Activated naive CD8-positive, alpha-beta T cell treated with anti-CD3 and anti-CD28 coated beads for 36 hours (primary cell): ENCODE data around the gene SASH1. TPM values are rescaled to one million over a fixed set of nuclear protein-coding genes. Genes with fewer than 3 reads are reported as not detected.
"Not testable (repeated sequence)": the region's sequence is repeated elsewhere in the genome, so short reads cannot be mapped to it uniquely, and the experiment has no call there.

Source experiments
- DNase-seq: peaks from one replicate; pipeline ENCODE4 v3.0.0; 2021
- H3K27ac Mint-ChIP-seq: one replicate; pipeline ENCODE4 v1.8.0; 2022; ENCODE audit warnings: mild to moderate bottlenecking, moderate library complexity, mixed read lengths
- H3K27me3 Mint-ChIP-seq: one replicate; pipeline ENCODE4 v1.8.0; 2022; ENCODE audit warnings: mild to moderate bottlenecking, mixed read lengths
- H3K36me3 Mint-ChIP-seq: one replicate; pipeline ENCODE4 v1.8.0; 2021; ENCODE audit warnings: mild to moderate bottlenecking, mixed read lengths
- H3K4me1 Mint-ChIP-seq: one replicate; pipeline ENCODE4 v1.8.0; 2021; ENCODE audit warnings: mixed read lengths
- H3K4me3 Mint-ChIP-seq: one replicate; pipeline ENCODE4 v1.8.0; 2022; ENCODE audit warnings: mild to moderate bottlenecking, moderate library complexity, mixed read lengths
- H3K9me3 Mint-ChIP-seq: one replicate; pipeline ENCODE4 v1.8.0; 2022; ENCODE audit warnings: mixed read lengths
- total RNA-seq, 2 experiments: library from RNA; stranded (reverse); gene quantifications; one replicate each; pipeline ENCODE4 v1.2.3, GENCODE V29; 2021

Gene SASH1
- total RNA-seq, 2 experiments from 2014 or later: 0.04 TPM

DNA sequence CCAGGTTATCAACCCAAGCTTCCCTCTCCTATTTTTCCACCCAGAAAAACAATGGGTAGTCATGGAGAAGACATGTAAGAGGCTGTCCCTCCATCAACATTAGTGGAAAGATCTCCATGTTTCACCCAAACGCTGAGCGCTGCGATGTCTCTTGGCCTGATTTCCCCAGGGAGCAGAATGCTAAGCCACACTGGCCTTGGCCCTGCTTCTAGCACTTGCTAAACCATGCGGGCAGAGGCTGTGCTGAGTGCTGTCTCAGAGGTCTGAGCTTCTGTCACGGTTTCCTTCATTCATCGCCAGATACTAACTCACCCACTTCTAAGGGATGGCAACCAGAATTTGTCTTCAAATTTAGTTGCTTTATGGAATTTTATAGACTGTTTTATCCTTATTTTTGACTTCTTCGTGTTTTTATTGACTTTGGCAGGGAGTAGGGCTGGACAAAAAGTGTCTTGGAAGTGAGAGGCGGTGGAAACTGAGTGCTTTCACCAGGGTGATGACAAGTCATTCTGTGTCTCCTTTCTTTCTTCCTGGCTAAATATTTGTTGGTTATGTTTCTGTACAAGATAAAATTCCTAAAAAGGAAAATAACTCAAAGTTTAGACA lies 222.8 kb downstream of the SASH1 start:
- no peaks in the 10 kb centered on the region for H3K36me3 Mint-ChIP-seq
- peaks cover 28% of the 10 kb centered on the region for H3K27me3 Mint-ChIP-seq
- H3K9me3 Mint-ChIP-seq: no peaks in the 10 kb centered on the region
- no peak overlapping the region for H3K27ac Mint-ChIP-seq
- no peak overlapping the region for H3K4me3 Mint-ChIP-seq
- no peak for DNase-seq
- H3K4me1 Mint-ChIP-seq: peaks cover 9% of the 10 kb centered on the region

DNA sequence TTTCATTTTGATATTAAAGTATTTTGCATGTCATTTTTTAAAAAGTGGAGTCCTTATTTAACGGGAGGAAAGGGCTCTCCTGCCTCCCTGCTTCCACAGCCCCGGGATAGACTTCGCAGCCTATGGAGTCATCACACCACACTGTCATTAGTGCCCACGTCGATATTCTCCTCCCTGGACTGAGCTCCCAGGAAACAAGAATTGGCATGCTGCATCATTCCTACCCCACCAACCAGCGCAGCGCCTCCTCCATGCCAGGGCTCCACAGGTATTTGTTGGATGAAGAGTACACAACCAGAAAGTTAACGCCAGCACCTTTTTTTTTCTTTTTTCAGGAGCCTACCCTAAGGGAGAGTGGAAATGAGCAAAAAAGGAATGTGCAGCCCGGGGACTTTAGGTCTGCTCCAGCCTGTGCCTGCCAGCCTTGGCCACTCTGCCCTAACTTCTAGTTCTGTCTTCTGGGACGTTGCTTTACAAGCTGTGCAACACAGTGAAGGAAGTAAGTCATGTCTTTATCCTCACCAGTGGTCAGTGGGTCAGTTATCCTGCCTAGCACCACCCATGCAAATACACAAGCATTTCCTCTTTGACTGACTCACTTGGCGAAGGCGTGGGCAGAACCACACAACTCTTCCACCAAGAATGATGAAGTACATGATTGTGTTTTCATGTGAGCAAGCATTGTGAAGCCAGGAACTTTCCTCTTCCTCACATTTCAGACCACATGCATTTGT lies 223.5 kb downstream of the SASH1 start:
- H3K27ac Mint-ChIP-seq: no peak overlapping the region
- H3K9me3 Mint-ChIP-seq: no peaks in the 10 kb centered on the region
- peaks cover 9% of the 10 kb centered on the region for H3K4me1 Mint-ChIP-seq
- H3K4me3 Mint-ChIP-seq: no peak overlapping the region
- DNase-seq: no peak
- H3K36me3 Mint-ChIP-seq: no peaks in the 10 kb centered on the region
- H3K27me3 Mint-ChIP-seq: peaks cover 30% of the 10 kb centered on the region

DNA sequence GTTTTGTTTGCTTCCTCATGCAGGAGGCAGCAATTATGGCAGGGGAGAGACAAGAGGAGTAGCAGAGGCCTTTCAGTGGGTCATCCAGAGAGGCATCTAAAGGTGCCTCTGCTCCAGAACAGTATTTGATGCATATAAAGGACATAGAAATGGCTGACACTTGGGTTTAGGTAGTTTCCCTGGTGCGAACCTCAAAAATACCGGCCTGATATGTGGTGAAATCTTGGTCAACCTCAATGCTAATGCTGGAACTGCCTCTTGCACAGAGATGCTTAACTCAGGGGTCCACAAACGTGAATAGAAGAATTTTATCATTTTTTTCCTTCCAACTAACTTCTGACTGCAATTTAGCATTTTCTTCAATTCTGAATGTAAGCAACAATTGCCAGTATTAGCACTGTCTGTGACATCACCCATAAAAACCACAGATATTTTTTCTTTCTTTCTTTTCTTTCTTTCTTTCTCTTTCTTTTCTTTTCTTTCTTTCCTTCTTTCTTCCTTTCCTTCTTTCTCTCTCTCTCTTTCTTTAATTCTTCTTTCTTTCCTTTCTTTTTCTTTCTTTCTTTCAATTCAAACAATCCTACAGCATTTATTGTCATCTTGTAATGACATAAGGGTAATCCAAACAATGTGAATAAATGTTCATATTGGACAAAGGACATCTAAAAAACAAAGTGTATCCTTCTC lies 224.2 kb downstream of the SASH1 start:
- peaks cover 35% of the 10 kb centered on the region for H3K27me3 Mint-ChIP-seq
- H3K4me3 Mint-ChIP-seq: no peak overlapping the region
- peaks cover 9% of the 10 kb centered on the region for H3K4me1 Mint-ChIP-seq
- no peaks in the 10 kb centered on the region for H3K36me3 Mint-ChIP-seq
- DNase-seq: no peak
- H3K27ac Mint-ChIP-seq: peak overlapping the region; percentile 26
- no peaks in the 10 kb centered on the region for H3K9me3 Mint-ChIP-seq

DNA sequence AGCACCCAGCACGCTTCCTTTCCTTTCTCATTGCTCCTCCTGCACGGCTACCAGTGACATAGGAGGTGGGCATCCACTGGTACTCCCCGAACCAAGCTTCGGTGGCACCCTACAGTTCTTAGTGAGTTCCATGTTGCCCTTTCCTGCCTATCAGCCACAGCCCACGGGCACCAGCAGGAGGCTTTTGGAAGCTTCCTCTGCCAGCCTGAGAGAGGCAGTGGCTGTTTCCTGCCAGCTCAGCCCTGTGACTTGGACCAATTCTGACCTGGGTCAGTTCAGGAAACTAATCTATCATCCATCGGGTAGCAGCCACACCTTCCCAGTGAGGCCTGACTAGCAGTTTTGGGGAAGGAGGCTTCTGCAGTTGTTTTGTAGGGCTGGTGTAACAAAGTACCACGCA lies 227.8 kb downstream of the SASH1 start:
- Mint-ChIP-seq H3K27ac (no peak overlapping the region), H3K4me3 (no peak overlapping the region), H3K27me3 (peaks cover 30% of the 10 kb centered on the region), H3K9me3 (no peaks in the 10 kb centered on the region), H3K4me1 (peaks cover 9% of the 10 kb centered on the region), H3K36me3 (no peaks in the 10 kb centered on the region)
- DNase-seq: no peak

DNA sequence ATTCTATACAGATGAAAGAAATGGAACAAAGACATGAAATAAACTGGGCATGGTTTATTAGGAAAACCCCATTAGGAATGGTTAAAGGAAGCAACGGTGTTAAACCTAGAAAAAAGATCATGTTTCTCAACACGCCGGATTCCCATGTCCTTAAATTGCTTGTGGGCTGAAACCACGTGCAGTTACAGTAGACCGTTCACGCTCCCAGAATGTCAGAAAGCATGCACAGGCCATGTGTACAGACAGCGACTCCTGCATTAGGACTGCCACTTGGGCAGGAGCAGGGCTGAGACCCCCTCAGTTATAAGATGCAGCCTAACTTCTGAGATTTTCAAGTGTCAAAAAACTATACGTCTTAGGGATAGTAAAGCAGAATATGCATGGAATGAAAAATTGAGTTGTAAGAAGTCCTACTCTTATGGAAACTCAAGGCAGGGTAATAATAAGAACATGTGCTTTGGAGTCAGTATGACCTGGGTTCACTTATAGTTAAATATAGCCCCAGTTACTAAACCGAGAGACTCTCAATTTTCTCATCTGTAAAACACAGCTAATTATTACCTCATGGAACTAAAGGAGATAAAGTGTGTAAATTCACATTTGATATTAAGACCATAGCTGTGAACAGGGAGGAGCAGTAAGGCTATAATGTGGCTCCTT lies 230.2 kb downstream of the SASH1 start:
- Mint-ChIP-seq H3K27ac (no peak overlapping the region), H3K27me3 (peaks cover 33% of the 10 kb centered on the region), H3K9me3 (no peaks in the 10 kb centered on the region)

DNA sequence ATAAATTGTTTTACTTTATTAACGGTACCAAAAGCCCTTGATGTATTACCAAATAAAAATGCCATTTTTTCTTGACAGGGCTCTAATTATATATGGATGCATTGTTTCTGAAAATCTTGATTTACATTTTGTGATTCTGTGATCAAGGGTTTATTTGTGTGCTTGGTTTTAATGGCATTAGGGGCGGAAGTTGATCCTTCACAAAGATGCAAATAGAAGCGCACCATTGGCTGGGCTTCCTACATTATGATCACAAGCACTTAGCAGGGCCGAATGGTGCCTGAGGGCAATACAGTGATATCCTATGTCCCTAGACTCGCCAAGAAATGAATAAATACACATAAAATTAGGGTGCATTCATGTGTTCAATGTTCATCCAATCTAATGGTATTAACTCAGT lies 231.3 kb downstream of the SASH1 start:
- Mint-ChIP-seq H3K4me3 (no peak overlapping the region), H3K36me3 (no peaks in the 10 kb centered on the region), H3K9me3 (no peaks in the 10 kb centered on the region), H3K27me3 (peaks cover 39% of the 10 kb centered on the region), H3K27ac (no peak overlapping the region), H3K4me1 (no peaks in the 10 kb centered on the region)
- no peak for DNase-seq

More for the DNA sequence above, 230.2 kb downstream of the SASH1 start:
- Mint-ChIP-seq H3K36me3 (no peaks in the 10 kb centered on the region), H3K4me1 (no peaks in the 10 kb centered on the region), H3K4me3 (no peak overlapping the region)
- no peak for DNase-seq

DNA sequence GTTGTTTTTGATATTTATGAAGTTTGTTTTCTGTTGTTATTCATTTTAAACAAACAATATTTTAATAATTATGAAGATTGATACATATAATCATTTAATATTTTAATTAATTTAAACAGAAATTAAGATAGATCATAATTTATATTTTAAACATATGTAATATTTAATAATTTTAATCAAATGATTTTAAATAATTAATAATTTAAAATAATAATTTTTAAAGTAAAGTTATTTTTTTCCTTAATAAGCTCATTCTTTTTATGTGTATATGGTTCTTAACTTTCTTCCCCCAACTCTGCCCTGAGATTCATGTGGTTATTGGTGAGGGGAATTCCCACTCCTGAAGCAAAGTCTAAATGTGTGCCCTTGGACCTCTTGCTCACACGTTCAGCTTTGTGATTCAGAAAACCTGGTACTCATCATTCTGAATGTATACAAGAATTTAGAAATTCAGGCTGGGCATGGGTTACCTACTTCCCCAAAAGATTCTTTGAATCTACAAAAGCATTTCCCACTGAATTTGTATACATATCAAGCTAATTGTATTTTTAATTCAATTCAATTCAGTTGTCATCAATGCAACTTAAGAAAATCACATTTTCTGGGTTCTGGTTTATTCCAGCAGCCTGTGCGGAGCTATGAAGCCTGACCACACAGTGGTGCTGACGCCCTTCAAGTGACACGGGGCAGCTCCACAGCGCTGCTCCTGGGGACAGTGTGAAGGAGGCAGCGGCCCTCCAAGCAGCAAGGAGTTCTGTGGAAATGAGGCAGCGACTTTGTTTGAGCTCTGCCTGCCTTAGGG lies 235.2 kb downstream of the SASH1 start:
- no peak overlapping the region for H3K4me3 Mint-ChIP-seq
- H3K36me3 Mint-ChIP-seq: no peaks in the 10 kb centered on the region
- H3K9me3 Mint-ChIP-seq: no peaks in the 10 kb centered on the region
- peaks cover 43% of the 10 kb centered on the region for H3K27me3 Mint-ChIP-seq
- H3K4me1 Mint-ChIP-seq: no peaks in the 10 kb centered on the region
- DNase-seq: peak; percentile 39
- no peak overlapping the region for H3K27ac Mint-ChIP-seq

DNA sequence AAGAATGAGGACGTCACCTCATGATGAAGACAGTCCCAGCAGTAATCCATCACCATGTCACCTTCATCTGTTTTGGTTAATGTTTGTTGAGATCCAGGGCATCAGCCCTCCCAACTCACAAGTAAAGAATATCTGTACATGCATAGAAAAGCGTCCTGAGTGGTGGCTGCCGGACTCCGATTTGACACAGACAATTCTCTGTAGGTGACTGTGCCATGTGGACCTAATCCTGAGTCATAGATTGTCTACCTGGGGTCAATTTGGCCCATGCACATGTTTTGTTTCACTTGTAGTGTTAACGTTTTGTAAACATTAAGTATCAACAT lies 235.8 kb downstream of the SASH1 start:
- H3K4me3 Mint-ChIP-seq: no peak overlapping the region

DNA sequence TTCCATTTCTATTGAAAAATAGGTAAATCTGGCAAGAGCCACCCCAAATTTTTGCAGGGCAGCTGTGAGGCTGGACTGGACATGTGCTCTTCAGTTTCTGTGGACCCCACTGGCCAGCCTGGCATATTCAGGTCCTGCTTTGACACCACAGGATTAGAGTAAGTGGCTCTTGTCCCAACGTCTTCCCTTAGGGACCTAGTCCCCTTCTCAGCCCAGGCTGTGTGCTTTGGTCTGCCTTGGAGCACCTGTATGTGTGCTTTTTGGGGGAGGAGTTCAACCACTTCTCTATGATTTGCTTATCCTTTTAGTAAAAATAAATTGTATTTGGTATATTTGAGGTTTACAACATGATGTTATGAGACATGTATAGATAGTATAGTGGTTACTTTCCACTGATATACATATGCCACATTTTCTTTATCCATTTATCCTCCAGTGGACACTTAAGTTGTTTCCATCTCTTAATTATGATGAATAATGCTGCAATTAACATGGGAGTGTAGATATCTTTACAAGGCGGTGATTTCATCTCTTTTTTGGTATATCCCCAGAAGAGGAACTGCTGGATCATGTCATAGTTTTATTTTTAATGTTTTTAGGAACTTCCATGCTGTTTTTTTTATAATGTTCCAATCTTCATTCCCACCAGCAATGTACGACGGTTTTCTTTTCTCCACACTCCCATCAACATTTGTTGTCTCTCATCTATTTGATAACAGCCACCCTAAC lies 236.4 kb downstream of the SASH1 start:
- DNase-seq: no peak
- no peaks in the 10 kb centered on the region for H3K36me3 Mint-ChIP-seq
- H3K27me3 Mint-ChIP-seq: peaks cover 50% of the 10 kb centered on the region
- peaks cover 3% of the 10 kb centered on the region for H3K9me3 Mint-ChIP-seq
- no peaks in the 10 kb centered on the region for H3K4me1 Mint-ChIP-seq
- no peak overlapping the region for H3K4me3 Mint-ChIP-seq
- H3K27ac Mint-ChIP-seq: no peak overlapping the region

More for the DNA sequence above, 235.8 kb downstream of the SASH1 start:
- H3K4me1 Mint-ChIP-seq: no peaks in the 10 kb centered on the region
- peaks cover 44% of the 10 kb centered on the region for H3K27me3 Mint-ChIP-seq
- H3K36me3 Mint-ChIP-seq: no peaks in the 10 kb centered on the region
- H3K9me3 Mint-ChIP-seq: no peaks in the 10 kb centered on the region
- no peak overlapping the region for H3K27ac Mint-ChIP-seq
- DNase-seq: no peak

DNA sequence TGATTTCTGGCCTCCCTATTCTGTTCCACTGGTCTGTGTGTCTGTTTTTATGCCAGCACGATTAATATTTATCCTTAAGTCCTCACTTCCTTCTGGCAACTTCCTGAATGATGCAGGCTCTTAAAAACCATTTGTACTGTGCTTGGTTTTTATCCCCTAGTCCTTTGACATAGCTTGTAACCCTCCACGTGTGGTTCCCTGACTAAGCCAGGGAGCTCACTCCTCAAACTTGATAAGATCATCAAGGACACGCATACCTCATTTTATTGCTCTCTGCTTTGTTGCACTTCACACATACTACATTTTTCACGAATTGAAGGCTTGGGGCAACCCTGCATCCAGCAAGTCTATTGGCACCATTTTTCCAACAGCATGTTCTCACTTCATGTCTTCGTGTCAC lies 237.8 kb downstream of the SASH1 start:
- no peaks in the 10 kb centered on the region for H3K4me1 Mint-ChIP-seq
- H3K27me3 Mint-ChIP-seq: peaks cover 62% of the 10 kb centered on the region
- H3K9me3 Mint-ChIP-seq: peaks cover 14% of the 10 kb centered on the region
- H3K4me3 Mint-ChIP-seq: no peak overlapping the region
- DNase-seq: no peak
- H3K36me3 Mint-ChIP-seq: no peaks in the 10 kb centered on the region
- no peak overlapping the region for H3K27ac Mint-ChIP-seq

DNA sequence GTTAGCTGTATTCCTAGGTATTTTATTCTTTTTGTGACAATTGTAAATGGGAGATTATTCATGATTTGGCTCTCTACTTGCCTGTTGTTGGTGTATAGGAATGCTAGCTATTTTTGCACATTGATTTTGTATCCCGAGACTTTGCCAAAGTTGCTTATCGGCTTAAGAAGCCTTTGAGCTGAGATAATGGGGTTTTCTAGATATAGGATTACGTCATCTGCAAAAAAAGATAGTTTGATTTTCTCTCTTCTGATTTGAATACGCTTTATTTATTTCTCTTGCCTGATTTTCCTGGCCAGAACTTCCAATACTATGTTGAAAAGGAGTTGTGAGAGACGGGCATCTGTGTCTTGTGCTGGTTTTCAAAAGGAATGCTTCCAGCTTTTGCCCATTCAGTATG lies 241.0 kb downstream of the SASH1 start:
- no peak overlapping the region for H3K27ac Mint-ChIP-seq

DNA sequence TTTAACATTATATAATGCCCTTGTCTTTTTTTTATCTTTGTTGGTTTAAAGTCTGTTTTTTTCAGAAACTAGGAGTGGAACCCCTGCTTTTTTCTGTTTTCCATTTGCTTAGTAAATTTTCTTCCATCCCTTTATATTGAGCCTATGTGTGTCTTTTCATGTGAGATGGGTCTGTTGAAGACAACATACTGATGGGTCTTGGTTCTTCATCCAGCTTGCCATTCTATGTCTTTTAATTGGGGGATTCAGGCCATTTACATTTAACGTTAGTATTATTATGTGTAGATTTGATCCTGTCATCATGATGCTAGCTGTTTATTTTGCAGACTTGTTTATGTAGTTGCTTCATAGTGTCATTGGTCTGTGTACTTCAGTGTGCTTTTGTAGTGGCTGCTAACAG lies 243.0 kb downstream of the SASH1 start:
- H3K4me3 Mint-ChIP-seq, DNase-seq, H3K4me1 Mint-ChIP-seq, H3K27ac Mint-ChIP-seq, H3K36me3 Mint-ChIP-seq: not testable (repeated sequence)
- H3K9me3 Mint-ChIP-seq: peaks cover 24% of the 10 kb centered on the region
- peaks cover 53% of the 10 kb centered on the region for H3K27me3 Mint-ChIP-seq

More for the DNA sequence above, 241.0 kb downstream of the SASH1 start:
- Mint-ChIP-seq H3K4me1 (no peaks in the 10 kb centered on the region), H3K9me3 (peaks cover 24% of the 10 kb centered on the region), H3K27me3 (peaks cover 65% of the 10 kb centered on the region), H3K36me3 (no peaks in the 10 kb centered on the region), H3K4me3 (no peak overlapping the region)
- DNase-seq: no peak

DNA sequence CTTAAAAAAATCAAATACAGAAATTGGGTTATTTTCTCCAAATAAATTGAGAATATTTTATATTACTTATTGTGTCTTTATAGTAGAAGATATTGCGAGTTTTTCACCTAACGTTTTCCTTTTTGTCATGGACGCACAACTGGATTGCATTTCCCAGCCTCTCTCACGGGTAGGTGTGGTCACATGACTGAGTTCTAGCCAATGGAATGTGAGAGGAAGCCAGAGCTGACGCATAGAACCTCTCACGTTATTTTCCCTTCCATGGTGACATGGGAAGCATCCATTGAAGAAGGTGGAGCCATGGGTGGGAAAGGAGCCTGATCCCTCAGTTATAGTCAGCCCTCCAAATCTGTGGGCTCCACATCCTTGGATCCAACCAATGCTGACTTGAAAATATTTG lies 248.2 kb downstream of the SASH1 start:
- Mint-ChIP-seq H3K4me3 (no peak overlapping the region), H3K27me3 (peaks cover 23% of the 10 kb centered on the region), H3K9me3 (peaks cover 6% of the 10 kb centered on the region), H3K27ac (no peak overlapping the region), H3K4me1 (no peaks in the 10 kb centered on the region), H3K36me3 (no peaks in the 10 kb centered on the region)
- no peak for DNase-seq

DNA sequence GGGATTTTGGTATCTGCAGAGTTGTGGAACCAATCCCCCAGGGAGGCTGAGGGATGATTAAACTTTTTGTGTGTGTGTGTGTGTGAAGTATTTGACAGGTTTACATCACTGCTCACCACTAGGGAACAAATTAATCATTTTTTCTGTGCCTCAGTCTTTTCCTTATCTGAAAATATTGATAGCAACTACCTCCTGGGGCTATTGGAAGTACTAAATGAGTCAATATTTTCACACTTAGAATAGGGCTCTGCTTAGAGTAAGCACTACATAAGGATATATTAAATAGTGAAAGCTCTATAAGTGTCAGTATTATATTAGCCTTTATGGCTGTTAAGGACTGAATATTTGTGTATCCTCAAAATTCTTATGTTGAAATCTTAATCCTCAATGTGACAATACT lies 249.0 kb downstream of the SASH1 start:
- no peak overlapping the region for H3K4me3 Mint-ChIP-seq

More for the DNA sequence above, 249.0 kb downstream of the SASH1 start:
- Mint-ChIP-seq H3K4me1 (no peaks in the 10 kb centered on the region), H3K27ac (no peak overlapping the region), H3K27me3 (peaks cover 22% of the 10 kb centered on the region), H3K9me3 (no peaks in the 10 kb centered on the region), H3K36me3 (no peaks in the 10 kb centered on the region)
- DNase-seq: no peak
